HG02759 (cell line): Measurements from ENCODE around the gene GPX7.
A peak's percentile ranks its signal among the peaks of the same experiment; 100 is the strongest.

Experiments used
- ATAC-seq: cut with Tn5 transposase; IDR thresholded peaks from one replicate; pipeline ENCODE4 v1.9.1; 2021; ENCODE audit warnings: mild to moderate bottlenecking, moderate library complexity; ENCODE audit not compliant: unreplicated experiment

GPX7 gene

GRCh38 chr1:52627028-52627427 lies 24.9 kb downstream of the GPX7 start:
- ATAC-seq = no peak

- no peak for ATAC-seq
Measured at GRCh38 chr1:52628614-52629324, 26.6 kb downstream of the GPX7 start.

DNA sequence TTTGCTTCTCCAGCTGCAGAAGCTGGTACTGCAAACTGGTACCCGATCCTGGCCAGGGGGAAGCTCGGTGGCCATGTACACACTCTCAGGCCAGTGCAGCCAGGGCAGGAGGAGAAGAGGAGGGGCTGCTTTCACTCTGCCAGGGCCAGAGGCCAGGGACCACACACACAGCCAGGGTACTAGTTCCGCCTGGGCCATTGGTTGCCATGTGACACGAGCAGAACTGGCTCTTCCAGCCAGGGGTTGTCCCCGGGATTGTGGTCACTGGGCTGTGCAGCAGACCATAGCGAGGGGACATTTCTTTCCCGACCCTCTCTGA lies 27.1 kb downstream of the GPX7 start:
- no peak for ATAC-seq

DNA sequence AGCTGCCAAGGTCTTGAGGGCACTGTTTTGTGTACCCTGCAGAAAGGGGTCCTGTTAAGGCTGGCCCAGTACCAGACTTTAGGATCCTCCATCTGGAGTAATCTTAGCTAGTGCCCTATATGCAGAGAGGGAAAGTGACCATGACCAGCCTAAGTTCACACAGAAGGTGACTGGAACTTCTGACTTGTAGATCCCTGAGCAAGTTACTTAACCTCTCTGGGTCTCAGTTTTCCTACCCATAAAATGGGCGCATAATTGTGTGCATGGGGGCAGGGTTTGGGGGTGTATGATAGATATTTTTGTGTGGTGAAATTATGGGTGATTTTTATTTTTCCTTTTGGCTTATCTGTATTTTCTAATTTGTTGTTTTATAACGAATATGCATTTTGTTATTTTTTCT lies 27.5 kb downstream of the GPX7 start:
- ATAC-seq = no peak

DNA sequence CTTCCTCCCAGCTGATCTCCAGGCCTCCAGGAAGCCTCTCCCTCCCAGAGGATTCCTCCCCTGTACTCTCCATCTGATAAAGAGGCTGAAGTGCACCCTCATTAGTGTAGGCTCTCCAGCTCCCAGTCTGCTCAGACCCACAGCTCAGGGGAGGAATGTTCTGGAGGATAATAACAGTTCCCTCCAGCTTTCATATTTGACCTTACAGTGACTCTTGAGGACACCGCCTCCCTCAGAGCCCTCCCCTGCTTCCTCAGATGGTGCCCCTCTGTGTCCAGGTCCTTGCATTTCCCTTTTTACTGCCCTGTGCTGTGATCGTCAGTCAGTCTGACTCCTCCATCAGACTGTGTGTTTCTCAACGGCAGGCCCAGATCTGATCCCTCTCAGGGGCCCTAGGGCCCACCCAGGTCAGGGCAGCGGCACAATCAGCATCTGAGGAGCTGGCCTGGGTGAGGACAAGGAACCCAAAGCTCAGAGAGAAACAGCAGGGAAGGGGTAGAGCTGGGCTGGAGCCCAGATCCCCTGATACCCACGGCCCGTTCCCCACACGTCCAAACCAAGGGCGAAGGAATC lies 29.7 kb downstream of the GPX7 start:
- no peak for ATAC-seq

- no peak for ATAC-seq
Measured at GRCh38 chr1:52632732-52633290, 30.6 kb downstream of the GPX7 start, which contains the start of gene SHISAL2A. Gene SHISAL2A (plus strand): TSS chr1:52633168. CDS start chr1:52633494, 326 bp downstream.

DNA sequence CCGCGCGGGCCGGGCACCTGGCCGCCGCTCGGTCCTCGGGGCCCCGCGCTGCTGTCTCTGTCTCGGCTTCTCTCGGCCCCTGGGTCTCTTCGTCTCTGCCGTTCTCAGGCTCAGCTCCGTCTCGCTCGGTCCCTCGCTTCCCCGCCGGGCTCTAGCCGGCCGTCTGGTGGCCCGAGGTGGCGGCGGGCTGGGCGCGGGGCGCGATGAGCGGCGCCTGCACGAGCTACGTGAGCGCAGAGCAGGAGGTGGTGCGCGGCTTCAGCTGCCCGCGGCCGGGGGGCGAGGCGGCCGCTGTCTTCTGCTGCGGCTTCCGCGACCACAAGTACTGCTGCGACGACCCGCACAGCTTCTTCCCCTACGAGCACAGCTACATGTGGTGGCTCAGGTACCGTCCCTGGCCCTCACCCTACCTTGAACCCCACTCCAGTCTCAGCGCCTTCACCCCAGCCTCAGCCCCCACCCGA lies 31.2 kb downstream of the GPX7 start:
- ATAC-seq = no peak

GRCh38 chr1:52634111-52634510 lies 31.9 kb downstream of the GPX7 start:
- no peak for ATAC-seq

DNA sequence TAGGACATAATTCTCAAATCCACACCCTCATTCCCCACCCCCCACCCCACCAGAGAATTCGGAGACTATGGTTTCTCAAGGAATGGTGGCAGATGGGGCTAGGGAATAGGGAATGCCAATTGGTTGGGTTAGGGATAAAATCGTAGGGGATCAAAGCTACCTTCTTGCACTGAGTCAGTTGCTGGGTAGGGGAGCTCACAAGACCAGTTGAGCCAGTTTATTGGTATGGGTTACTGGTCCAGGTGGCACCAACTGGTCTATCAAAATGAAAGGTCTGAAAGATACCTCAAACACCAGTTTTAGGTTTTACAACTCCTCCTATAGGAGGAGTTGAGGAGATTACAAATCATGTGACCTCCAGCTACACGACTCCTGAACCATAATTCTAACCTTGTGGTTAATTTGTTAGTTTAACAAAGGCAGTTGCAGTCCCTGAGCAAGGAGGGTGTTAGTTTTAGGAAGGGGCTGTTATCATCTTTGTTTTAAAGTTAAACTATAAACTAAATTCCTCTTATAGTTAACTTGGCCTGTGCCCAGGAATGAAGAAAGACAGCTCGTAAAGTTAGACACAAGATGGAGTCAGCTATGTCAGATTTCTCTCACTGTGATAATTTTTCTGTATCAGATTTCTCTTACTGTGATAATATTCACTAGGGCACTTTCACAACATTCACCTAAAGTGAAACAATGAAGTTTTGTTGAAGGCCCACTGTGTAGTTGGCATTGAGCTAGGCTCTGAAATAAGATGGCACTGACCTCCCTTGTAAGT lies 33.3 kb downstream of the GPX7 start:
- ATAC-seq = no peak

DNA sequence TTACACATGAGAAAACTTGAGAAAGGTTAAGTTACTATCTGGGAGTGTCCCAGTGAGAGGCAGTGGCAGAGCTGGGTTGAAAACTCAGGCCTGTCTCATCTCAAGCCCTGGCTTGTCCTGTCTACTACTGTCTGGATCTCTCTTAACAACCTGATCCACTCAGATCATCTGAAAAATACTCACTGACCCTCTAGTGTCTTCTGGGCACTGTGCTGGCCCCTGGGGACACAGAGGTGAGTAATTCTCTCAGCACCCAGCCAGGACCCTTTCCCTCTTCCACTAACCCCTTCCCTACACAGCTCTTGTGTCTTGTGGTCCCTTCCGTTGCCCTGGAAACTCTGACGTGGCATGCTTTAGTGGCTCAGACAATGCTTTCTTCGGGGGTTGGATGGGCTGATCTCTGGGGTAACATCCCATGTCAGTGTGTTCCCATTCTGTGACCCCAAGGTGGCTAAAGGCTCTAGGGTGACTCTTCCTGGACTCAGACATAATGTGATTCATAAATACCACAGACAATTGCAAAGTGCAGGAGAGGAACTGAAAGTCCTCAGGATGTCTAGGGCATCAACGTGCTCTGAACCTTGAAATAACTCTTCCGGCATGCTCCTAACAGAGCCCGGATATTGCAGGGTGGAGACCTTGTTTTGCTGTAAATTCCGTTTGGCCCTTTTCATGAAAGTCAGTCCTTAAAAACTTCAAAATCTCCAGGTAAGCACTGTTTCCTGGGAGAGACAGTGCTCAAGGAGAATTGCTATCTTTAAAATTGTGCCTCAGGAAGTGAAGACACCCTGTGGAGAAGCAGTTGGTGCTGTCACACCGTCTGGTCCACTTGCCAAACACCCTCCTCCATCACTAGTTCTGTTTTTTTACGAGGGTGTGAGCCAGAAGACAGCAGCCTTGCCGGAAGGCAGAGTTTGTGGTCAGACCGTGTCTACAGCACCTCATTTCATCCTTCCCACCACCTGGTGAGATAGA lies 34.8 kb downstream of the GPX7 start:
- peak; percentile 79 for ATAC-seq

DNA sequence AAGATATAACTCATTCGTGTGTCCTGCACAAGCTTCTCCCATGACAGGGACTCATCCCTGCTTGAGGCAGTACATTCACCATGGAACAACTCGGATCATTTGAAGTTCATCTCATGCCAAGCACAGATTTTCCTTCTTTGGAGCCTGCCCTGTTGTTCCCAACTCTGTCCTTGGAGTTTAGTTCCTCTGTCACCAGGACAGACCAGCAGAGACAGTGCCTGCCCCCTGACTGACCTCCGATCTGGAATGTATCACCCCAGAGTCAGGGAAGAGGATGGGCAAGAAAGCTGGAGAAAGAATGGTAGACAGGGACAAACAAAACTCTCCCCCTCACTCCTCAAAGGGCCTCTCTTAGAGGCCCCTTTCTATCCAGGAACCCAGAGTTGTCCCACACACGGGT lies 35.8 kb downstream of the GPX7 start:
- ATAC-seq = no peak

- ATAC-seq = no peak
Measured at GRCh38 chr1:52640697-52641096, 38.5 kb downstream of the GPX7 start.

- no peak for ATAC-seq
Measured at GRCh38 chr1:52641307-52641706, 39.1 kb downstream of the GPX7 start.

DNA sequence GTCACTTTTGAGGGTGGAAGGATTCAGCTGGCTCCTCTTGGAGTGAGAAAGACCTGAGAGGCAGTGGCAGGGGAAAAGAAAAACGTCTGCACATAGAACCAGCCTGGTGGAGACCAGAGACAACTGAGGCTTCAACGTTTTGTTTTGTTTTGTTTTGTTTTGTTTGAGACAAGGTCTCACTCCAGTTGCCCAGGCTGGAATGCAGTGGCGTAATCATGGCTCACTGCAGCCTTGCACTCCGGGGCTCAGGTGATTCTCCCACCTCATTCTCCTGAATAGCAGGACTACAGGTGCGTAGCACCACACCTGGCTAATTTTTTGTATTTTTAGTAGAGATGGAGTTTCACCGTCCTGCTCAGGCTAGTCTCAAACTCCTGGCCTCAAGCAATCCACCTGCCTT lies 43.1 kb downstream of the GPX7 start:
- ATAC-seq = no peak

GRCh38 chr1:52651904-52652303 lies 49.7 kb downstream of the GPX7 start:
- ATAC-seq = no peak

DNA sequence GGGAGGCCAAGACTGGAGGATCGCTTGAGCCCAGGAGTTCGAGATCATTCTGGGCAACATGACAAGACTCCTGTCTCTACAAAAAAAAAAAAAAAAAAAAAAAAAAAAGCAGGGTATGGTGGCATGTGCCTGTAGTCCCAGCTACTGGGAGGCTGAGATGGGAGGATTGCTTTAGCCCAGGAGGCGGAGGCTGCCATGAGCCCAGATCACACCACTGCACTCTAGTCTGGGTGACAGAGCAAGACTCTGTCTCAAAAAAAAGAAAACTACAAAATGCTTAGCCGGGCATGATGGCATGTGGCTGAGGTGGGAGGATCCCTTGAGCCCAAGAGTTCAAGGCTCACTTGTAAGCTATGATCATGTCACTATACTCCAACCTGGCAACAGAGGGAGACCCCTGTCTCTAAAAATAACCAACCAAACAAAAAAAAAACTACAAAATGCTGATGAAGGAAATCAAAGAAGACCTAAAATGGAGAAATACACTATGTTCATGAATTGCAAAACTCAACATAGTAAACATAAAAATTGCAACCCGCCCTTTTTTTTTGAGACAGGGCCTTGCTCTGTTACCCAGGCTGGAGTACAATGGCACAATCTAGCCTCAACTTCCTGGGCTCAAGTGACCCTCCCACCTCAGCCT lies 51.2 kb downstream of the GPX7 start:
- ATAC-seq = no peak

GRCh38 chr1:52654063-52654462 lies 51.9 kb downstream of the GPX7 start:
- ATAC-seq = no peak

GRCh38 chr1:52657702-52658101 lies 55.5 kb downstream of the GPX7 start:
- ATAC-seq = no peak
